NCI-H2227 (cell line): ENCODE data around the gene SLC6A6.
"Not testable (repeated sequence)": the region's sequence is repeated elsewhere in the genome, so short reads cannot be mapped to it uniquely, and the experiment has no call there.

ENCODE experiments used
- DNase-seq: peaks from one replicate; lab custom pipeline; 2025; ENCODE audit not compliant: unreplicated experiment; lab: John Stamatoyannopoulos, UW

SLC6A6 gene

DNA sequence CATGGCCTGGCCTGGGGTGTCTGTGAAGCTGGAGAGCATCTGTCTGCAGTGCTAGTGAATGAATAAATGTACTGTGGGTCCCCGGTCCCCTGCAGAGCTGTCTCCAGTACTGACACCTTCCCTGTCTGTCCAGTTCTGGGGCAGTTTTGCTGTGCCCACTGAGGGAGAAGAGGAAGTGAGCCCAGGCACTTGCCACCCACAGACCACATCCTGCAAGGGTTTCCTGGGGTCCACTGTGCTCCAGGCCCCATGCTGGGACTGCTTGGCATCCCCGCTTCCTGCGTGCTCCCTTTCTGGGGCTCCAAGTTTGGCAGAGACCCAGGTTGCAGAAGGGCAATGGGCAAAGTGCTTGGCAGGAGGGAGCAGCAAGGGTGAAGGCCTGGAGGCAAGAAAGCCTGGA lies 4.9 kb upstream of the SLC6A6 start:
- no peak for DNase-seq

- DNase-seq: no peak
These were observed 4.2 kb upstream of the SLC6A6 start for GRCh38 chr3:14397940-14398796.

- DNase-seq: no peak
These were observed 3.7 kb upstream of the SLC6A6 start for GRCh38 chr3:14398797-14399106.

GRCh38 chr3:14401692-14402303 lies 608 bp upstream of the SLC6A6 start:
- no peak for DNase-seq

GRCh38 chr3:14403619-14404155 lies 1.3 kb downstream of the SLC6A6 start:
- peak; percentile 14 for DNase-seq

DNA sequence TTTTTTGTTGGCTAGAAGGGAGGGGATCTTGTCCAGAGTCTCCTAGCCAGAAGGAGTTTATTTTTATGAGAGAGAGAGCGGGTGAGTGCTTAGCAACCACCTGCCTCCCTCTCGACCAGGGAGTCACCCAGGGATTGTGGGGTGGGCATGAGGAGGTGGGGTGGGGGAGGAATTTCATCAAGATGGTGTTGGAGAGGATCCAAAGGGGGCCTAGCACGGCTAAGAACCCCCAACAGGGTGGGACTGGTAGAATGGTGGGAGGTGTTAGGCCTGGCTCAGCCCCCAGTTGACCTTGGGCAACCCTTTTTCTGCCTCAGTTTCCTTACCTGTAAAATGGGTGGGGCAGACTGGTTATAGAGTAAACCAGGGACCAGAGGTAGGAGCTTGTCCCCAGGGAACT lies 1.8 kb downstream of the SLC6A6 start:
- no peak for DNase-seq

GRCh38 chr3:14404631-14405359 lies 2.4 kb downstream of the SLC6A6 start:
- no peak for DNase-seq

GRCh38 chr3:14405360-14406238 lies 3.2 kb downstream of the SLC6A6 start:
- no peak for DNase-seq

DNA sequence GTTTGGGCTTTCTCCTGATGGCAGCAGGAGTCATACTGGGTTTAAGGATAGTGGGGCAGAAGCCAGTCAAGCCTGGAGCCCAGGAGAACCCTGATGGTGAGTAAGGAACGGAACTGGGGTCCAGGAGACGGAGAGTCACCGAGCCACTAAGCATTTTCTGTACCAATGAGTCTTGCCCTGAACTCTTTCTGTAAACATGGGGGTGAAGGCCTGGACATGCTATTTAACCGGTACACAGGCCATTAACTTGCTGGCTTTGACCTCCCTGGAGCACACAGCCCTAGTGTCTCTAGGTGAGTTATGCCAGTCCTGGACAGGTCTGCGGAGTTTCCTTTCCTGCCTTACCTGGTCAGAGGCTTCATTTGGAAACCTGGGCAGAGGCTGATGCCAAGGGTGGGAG lies 3.9 kb downstream of the SLC6A6 start:
- DNase-seq: no peak

DNA sequence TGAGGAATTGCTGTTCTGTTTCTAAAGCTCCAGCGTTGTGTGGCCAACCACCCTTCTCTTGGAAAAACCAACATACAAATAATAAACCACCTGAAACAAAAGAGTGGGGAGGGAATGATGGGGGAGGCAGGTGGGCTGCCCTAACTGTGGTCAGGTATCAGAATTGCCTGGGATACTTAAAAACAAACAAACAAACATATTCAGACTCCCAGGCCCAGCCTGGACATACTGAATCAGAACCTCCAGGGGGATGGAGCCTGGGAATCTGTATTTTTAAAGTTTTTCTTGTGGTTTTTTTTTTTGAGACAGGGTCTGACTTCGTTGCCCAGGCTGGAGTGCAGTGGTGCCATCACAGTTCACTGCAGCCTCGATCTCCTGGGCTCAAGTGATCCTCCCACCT lies 4.4 kb downstream of the SLC6A6 start:
- DNase-seq: no peak

- no peak for DNase-seq
These were observed 4.8 kb downstream of the SLC6A6 start for GRCh38 chr3:14407203-14407602.

DNA sequence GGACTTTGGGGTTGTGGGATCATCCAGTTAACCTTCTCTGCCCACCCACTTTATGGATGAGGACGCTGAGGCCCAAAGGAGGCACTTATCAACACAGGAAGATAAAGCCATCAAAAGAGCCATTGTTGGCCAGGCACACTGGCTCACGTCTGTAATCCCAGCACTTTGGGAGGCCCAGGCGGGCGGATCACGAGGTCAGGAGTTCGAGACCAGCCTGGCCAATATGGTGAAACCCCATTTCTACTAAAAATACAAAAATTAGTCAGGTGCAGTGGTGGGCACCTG lies 7.3 kb downstream of the SLC6A6 start:
- DNase-seq: not testable (repeated sequence)

- DNase-seq: no peak
These were observed 7.7 kb downstream of the SLC6A6 start for GRCh38 chr3:14410106-14410502.

- no peak for DNase-seq
These were observed 8.2 kb downstream of the SLC6A6 start for GRCh38 chr3:14410503-14411165.

DNA sequence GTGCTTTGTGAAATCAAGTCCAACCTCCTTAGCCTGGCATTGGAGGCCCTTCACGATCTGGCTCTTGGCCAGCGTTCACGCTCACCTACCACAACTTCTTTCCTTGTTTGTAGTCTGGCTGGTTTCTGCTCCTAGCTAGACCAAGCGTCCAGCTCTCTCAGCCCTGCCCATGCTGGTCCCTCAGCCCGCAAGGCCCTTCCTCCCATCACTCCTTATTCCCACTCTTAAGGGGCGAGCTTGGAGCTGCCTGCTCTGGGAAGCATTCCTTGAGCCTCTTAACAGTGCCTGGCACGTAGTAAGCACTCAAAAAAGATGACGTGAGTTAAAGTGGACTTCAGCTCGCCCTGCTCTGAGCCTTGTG lies 8.7 kb downstream of the SLC6A6 start:
- no peak for DNase-seq

- DNase-seq: no peak
These were observed 9.6 kb downstream of the SLC6A6 start for GRCh38 chr3:14411988-14412387.

GRCh38 chr3:14412831-14413380 lies 10.5 kb downstream of the SLC6A6 start:
- DNase-seq: no peak

GRCh38 chr3:14413381-14414071 lies 11.1 kb downstream of the SLC6A6 start:
- DNase-seq: no peak

- no peak for DNase-seq
These were observed 12.5 kb downstream of the SLC6A6 start for GRCh38 chr3:14414846-14415464.
